SK-N-MC (cell line): ENCODE measurements around the gene ICOSLG.

ENCODE experiments used
- EZH2 ChIP-seq: fragments of 200-600 bp; sonication (generic); IDR thresholded peaks from one replicate; pipeline ENCODE4 v1.6.1; 2017; ENCODE audit warnings: antibody characterized with exemption
- FOXP2 ChIP-seq: optimal IDR thresholded peaks from 2 replicates; pipeline ENCODE3; 2011; ENCODE audit warnings: mild to moderate bottlenecking, moderate library complexity; ENCODE audit not compliant: insufficient read depth; ENCODE audit errors: extremely low read length, control extremely low read depth
- POLR2AphosphoS5 ChIP-seq: IDR thresholded peaks from 2 replicates; pipeline ENCODE4 v1.6.1; 2012; ENCODE audit warnings: mild to moderate bottlenecking, low read depth, low read length, borderline replicate concordance

DNA sequence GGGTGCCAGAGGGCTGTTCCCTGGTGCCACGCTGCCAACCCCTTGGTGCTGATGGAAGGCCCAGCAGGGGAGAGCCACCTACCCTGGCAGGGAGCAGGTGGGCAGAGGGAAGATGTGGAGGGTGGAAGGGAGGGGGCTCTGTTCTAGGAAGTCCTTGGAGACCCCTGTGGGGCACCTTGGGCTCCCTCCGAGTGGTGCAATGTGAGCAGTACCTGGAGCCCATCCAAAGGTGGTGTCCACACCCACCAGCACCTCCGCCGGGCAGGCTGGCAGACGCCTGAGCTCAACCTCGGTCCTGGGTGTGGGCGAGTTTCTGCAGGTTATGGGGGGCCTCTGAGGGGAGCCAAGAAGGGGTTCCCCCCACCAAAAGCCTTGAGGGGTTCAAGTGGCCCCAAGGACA, 32.3 kb upstream of the ICOSLG start:
- TF ChIP-seq EZH2 (no peak), POLR2AphosphoS5 (no peak), FOXP2 (no peak)
